ENCODE results near the gene CFHR1. TPM values are rescaled to one million over a fixed set of nuclear protein-coding genes. Genes with fewer than 3 reads are reported as not detected.
"Not testable (repeated sequence)": the region's sequence is repeated elsewhere in the genome, so short reads cannot be mapped to it uniquely, and the experiment has no call there.

CFHR1 gene
- polyA plus RNA-seq = not detected in 3 replicates
- 0.25 TPM for polyA plus RNA-seq (2011; ENCODE audit: low read depth)
- not detected in 2 replicates for polyA plus RNA-seq (2011; cell fraction: cytosol; rRNA removed)
- not detected in 2 replicates for polyA plus RNA-seq (2011; cell fraction: nucleus; rRNA removed)
- polyA plus RNA-seq (2012; ENCODE audit: low replicate concordance) = not detected in 2 replicates
- not detected in 3 replicates for polyA minus RNA-seq
- polyA minus RNA-seq (2011; cell fraction: cytosol; rRNA and poly(A)+ RNA removed) = not detected
- not detected in 2 replicates for polyA minus RNA-seq (2011; cell fraction: nucleus; rRNA and poly(A)+ RNA removed)

DNA sequence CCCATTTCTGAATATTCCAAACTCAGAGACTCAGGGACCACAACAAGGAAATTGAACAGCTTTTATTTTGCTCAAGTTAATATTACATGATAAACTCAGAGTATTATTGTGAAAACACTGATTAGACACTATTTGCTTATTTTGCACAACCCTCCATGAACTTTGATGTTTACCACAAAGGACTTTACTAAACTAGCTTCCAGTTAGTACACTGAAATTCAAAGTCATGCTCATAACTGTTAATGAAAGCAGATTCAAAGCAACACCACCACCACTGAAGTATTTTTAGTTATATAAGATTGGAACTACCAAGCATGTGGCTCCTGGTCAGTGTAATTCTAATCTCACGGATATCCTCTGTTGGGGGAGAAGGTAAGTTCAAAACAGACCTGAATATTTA is at the start of gene CFHR1:
Gene CFHR1, plus strand, starts transcription at position 201 of the 400 bp plus-strand sequence. Its CDS starts 114 bp downstream, at position 315.
- FAIRE-seq; H3K79me2 ChIP-seq (ENCODE audit: control insufficient read depth, insufficient read depth, low read length); H3K27me3 ChIP-seq (ENCODE audit: control insufficient read depth, extremely low read depth, insufficient read depth, low read length); DNase-seq (ENCODE audit: low read depth, low spot score); H3K36me3 ChIP-seq (ENCODE audit: control insufficient read depth in 2 of 2, extremely low read depth in 1 of 2, insufficient read depth in 2 of 2, low read length in 2 of 2); H3K4me1 ChIP-seq (ENCODE audit: control insufficient read depth, extremely low read depth, insufficient read depth, low read length); dilution Hi-C loops (cut with MboI; ENCODE audit: extremely low pct_ligation_motif_present, low sequenced_read_pairs); H3K27ac ChIP-seq (ENCODE audit: control insufficient read depth, insufficient read depth, low read length); H2AFZ ChIP-seq (ENCODE audit: control insufficient read depth, low read length); H3K4me2 ChIP-seq (ENCODE audit: control insufficient read depth, extremely low read depth, insufficient read depth, low read depth, low read length); H4K20me1 ChIP-seq (ENCODE audit: control insufficient read depth, extremely low read depth, insufficient read depth, low read length); H3K9me1 ChIP-seq (ENCODE audit: control insufficient read depth, extremely low read depth, insufficient read depth, low read length); H3K9ac ChIP-seq (ENCODE audit: control insufficient read depth, extremely low read depth, insufficient read depth, low read length); H3K4me3 ChIP-seq (ENCODE audit: control insufficient read depth in 2 of 3, extremely low read depth in 1 of 3, insufficient read depth in 2 of 3, low read depth in 1 of 3, low read length in 3 of 3); H3K9me3 ChIP-seq (ENCODE audit: control insufficient read depth, low read depth, low read length): not testable (repeated sequence)

DNA sequence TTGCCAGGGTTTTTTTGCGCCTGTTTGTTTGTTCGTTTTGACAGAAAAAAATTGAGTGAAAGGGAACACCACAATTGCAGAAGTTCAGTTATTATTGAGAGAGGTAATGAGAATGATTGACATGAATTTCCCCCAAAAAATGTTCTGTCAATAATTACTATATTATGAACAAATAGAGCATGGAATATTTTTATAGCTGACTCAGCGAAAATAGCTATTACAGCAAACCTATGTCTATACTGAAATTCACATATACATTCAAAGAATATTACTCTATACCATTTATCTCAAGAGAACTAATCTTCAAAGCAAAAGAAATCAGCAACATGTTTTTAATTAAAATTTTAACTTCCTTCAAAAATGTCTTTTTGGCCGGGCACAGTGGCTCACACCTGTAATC is 49.7 kb upstream of the CFHR1 start:
- H3K27me3 ChIP-seq (ENCODE audit: control insufficient read depth, extremely low read depth, insufficient read depth, low read length); H3K36me3 ChIP-seq (ENCODE audit: control insufficient read depth in 2 of 2, extremely low read depth in 1 of 2, insufficient read depth in 2 of 2, low read length in 2 of 2); DNase-seq (ENCODE audit: low read depth, low spot score); dilution Hi-C loops (cut with MboI; ENCODE audit: extremely low pct_ligation_motif_present, low sequenced_read_pairs); H3K4me3 ChIP-seq (ENCODE audit: control insufficient read depth in 2 of 3, extremely low read depth in 1 of 3, insufficient read depth in 2 of 3, low read depth in 1 of 3, low read length in 3 of 3); H3K4me1 ChIP-seq (ENCODE audit: control insufficient read depth, extremely low read depth, insufficient read depth, low read length); H3K9ac ChIP-seq (ENCODE audit: control insufficient read depth, extremely low read depth, insufficient read depth, low read length); FAIRE-seq; H4K20me1 ChIP-seq (ENCODE audit: control insufficient read depth, extremely low read depth, insufficient read depth, low read length); H3K9me1 ChIP-seq (ENCODE audit: control insufficient read depth, extremely low read depth, insufficient read depth, low read length); H2AFZ ChIP-seq (ENCODE audit: control insufficient read depth, low read length); H3K27ac ChIP-seq (ENCODE audit: control insufficient read depth, insufficient read depth, low read length); H3K4me2 ChIP-seq (ENCODE audit: control insufficient read depth, extremely low read depth, insufficient read depth, low read depth, low read length); H3K9me3 ChIP-seq (ENCODE audit: control insufficient read depth, low read depth, low read length); H3K79me2 ChIP-seq (ENCODE audit: control insufficient read depth, insufficient read depth, low read length): not testable (repeated sequence)

DNA sequence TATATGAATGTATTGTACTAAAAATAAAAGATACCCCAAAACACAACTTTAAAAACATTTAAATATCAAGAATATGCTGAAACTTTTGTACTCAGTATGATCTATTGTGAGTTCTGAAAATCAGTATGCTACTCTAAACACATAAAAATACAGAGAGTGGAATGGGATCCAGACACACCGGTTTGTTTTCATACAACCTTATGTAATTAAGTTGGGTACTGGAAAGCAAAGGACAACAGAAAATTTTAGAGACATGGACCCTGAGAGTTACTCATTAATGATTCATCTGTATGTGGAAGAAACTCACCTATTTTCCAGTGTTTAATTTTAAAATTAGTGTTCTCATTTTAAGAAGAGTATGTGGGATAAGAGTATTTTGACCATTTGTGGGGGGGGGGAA is 45.8 kb upstream of the CFHR1 start:
- no peak overlapping the region for H3K27ac ChIP-seq (ENCODE audit: control insufficient read depth, insufficient read depth, low read length)
- TF ChIP-seq, protein P1, sequence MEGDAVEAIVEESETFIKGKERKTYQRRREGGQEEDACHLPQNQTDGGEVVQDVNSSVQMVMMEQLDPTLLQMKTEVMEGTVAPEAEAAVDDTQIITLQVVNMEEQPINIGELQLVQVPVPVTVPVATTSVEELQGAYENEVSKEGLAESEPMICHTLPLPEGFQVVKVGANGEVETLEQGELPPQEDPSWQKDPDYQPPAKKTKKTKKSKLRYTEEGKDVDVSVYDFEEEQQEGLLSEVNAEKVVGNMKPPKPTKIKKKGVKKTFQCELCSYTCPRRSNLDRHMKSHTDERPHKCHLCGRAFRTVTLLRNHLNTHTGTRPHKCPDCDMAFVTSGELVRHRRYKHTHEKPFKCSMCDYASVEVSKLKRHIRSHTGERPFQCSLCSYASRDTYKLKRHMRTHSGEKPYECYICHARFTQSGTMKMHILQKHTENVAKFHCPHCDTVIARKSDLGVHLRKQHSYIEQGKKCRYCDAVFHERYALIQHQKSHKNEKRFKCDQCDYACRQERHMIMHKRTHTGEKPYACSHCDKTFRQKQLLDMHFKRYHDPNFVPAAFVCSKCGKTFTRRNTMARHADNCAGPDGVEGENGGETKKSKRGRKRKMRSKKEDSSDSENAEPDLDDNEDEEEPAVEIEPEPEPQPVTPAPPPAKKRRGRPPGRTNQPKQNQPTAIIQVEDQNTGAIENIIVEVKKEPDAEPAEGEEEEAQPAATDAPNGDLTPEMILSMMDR (optimal IDR thresholded peaks at IDR 0.05 in 1 of 3, IDR thresholded peaks at IDR 0.05 in 1 of 3, conservative IDR thresholded peaks at IDR 0.05 in 1 of 3; ENCODE audit: extremely low read depth in 1 of 3, insufficient read depth in 2 of 3, low read length in 3 of 3) = no peak
- no peak for TF ChIP-seq EZH2 (IDR thresholded peaks at IDR 0.05; ENCODE audit: low read length)
- H3K9ac ChIP-seq (ENCODE audit: control insufficient read depth, extremely low read depth, insufficient read depth, low read length) = no peak overlapping the region
- no peaks in the 10 kb centered on the region for H3K9me3 ChIP-seq (ENCODE audit: control insufficient read depth, low read depth, low read length)
- H3K79me2 ChIP-seq (ENCODE audit: control insufficient read depth, insufficient read depth, low read length) = no peaks in the 10 kb centered on the region
- H3K4me3 ChIP-seq (ENCODE audit: control insufficient read depth in 2 of 3, extremely low read depth in 1 of 3, insufficient read depth in 2 of 3, low read depth in 1 of 3, low read length in 3 of 3) = no peak overlapping the region
- H3K9me1 ChIP-seq (ENCODE audit: control insufficient read depth, extremely low read depth, insufficient read depth, low read length) = no peaks in the 10 kb centered on the region
- H3K4me2 ChIP-seq (ENCODE audit: control insufficient read depth, extremely low read depth, insufficient read depth, low read depth, low read length) = no peak overlapping the region
- no peak for DNase-seq (ENCODE audit: low read depth, low spot score)
- dilution Hi-C loops (cut with MboI; ENCODE audit: extremely low pct_ligation_motif_present, low sequenced_read_pairs) = no loop called here
- H2AFZ ChIP-seq (ENCODE audit: control insufficient read depth, low read length) = no peak overlapping the region
- H4K20me1 ChIP-seq (ENCODE audit: control insufficient read depth, extremely low read depth, insufficient read depth, low read length) = no peaks in the 10 kb centered on the region
- no peaks in the 10 kb centered on the region for H3K4me1 ChIP-seq (ENCODE audit: control insufficient read depth, extremely low read depth, insufficient read depth, low read length)
- H3K27me3 ChIP-seq (ENCODE audit: control insufficient read depth, extremely low read depth, insufficient read depth, low read length) = no peaks in the 10 kb centered on the region
- H3K36me3 ChIP-seq (ENCODE audit: control insufficient read depth in 2 of 2, extremely low read depth in 1 of 2, insufficient read depth in 2 of 2, low read length in 2 of 2) = no peaks in the 10 kb centered on the region
- FAIRE-seq = no peak

Measured in keratinocyte (primary cell).